HFF-Myc (cell line): ENCODE data around the gene RBM8A.

Experiments used
- DNase-seq: peaks from one replicate; pipeline ENCODE4 v3.0.0-alpha.2; 2011; ENCODE audit warnings: low read depth; ENCODE audit errors: extremely low read depth
- H3K4me3 ChIP-seq: replicated peaks from 2 replicates; pipeline ENCODE4 v1.5.1; 2011; ENCODE audit warnings: low read depth, mild to moderate bottlenecking, control low read depth, low read length
- TF ChIP-seq, protein P1 (sequence below): IDR thresholded peaks from 2 replicates; pipeline ENCODE4 v1.5.1; 2012; ENCODE audit warnings: mild to moderate bottlenecking, low read depth, low read length, control low read depth; ENCODE audit errors: missing control alignments

RBM8A gene

DNA sequence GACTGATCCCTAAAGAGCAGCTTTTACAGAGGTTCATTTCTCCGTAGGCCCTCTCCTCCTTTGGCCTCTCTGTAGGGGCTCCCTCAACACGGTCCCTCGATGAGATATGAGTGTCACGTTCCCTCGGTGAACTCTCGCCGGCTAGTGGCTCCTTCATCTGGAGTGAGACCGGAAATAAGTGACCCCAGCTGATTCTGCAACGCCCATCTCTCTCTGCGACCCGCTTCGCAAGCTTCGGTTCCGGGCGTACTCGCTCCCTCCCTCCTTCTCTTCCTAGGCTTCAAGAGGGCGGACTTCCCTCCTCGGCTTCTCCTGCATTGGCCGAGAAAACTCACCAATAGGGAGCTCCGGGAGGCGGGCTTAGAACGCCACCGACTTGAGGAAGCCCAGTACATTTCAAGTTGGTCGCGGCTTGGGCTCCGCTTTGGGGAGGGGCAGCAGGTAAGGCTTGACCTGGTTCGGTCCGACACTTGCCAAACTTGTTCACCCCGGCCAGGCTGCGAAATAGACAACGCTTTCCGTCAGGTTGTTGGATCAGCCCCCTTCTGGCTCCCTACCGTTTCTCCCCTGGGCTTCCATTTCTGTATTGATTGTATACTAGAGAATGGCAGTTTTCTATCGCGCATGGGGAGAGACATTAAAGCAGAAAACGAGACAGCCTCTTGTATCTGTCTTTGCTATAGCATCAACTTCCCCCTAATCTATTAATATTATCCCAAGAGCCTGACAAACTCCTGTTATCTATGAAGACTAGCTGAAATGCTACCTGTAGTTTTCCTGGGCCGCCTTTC lies 37.2 kb upstream of the RBM8A start, which contains the start of the genes ANKRD34A and POLR3GL:
Gene ANKRD34A (minus strand): TSS at position 248 of the 791 bp plus-strand sequence. CDS start 2,816 bp downstream, outside the sequence.
Gene POLR3GL (plus strand): TSS at position 363 of the 791 bp plus-strand sequence. CDS start 10,176 bp downstream, outside the sequence.
- TF ChIP-seq, protein P1, sequence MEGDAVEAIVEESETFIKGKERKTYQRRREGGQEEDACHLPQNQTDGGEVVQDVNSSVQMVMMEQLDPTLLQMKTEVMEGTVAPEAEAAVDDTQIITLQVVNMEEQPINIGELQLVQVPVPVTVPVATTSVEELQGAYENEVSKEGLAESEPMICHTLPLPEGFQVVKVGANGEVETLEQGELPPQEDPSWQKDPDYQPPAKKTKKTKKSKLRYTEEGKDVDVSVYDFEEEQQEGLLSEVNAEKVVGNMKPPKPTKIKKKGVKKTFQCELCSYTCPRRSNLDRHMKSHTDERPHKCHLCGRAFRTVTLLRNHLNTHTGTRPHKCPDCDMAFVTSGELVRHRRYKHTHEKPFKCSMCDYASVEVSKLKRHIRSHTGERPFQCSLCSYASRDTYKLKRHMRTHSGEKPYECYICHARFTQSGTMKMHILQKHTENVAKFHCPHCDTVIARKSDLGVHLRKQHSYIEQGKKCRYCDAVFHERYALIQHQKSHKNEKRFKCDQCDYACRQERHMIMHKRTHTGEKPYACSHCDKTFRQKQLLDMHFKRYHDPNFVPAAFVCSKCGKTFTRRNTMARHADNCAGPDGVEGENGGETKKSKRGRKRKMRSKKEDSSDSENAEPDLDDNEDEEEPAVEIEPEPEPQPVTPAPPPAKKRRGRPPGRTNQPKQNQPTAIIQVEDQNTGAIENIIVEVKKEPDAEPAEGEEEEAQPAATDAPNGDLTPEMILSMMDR: no peak
- H3K4me3 ChIP-seq: peak within 1 kb of the TSS; percentile 80
- peak; percentile 80 for DNase-seq

GRCh38 chr1:145963265-145964019 lies 36.2 kb upstream of the RBM8A start:
- TF ChIP-seq, protein P1: no peak

DNA sequence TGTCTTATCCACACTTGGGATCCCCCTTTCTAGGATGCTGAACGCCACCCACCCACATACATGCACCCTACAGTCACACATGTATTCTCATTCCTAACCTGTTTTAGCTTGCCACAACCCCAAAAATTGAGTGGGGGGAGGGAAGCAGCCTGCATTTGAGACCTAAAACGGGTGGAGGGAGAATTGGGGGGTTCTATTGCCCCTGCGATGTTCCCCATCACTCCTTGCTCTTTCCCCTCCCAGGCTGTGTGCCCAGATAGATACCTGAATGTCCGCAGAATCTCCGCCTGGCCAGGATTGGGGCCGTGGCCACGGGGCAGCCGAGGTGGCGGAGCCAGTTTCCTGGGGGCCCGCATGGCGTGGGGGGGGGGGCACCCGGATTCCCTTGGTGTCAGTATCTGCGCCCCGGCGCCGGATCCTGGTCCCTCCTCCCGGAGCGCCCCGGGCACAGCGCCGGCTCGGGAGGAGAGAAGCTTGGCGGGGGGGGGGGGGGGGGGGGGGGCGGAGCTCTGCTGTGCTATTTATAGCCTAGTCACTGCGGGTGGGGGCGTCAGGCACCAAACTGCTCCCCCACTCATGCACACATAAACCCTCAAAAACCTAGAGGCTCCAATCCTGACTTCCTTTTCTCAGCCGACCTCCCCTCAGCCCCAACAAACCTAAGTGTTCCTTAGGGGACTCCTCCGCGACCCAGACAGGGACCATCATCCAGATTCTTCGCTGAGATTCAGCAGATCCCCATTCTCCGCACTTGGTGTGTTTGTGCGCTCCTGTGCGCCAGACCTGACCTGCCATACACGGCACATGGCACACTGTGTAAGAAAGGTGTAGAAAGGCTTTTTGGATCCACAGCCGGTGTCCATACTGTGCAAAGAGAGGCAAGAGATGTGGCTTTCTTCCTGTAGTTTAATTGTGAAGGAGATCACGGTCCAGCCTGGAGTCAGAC lies 35.1 kb upstream of the RBM8A start:
- TF ChIP-seq, protein P1: no peak
- H3K4me3 ChIP-seq: peak overlapping the region; percentile 80
- DNase-seq: no peak

More at GRCh38 chr1:145963265-145964019, 36.2 kb upstream of the RBM8A start:
- peak overlapping the region; percentile 80 for H3K4me3 ChIP-seq
- DNase-seq: no peak

- no peak for DNase-seq
- TF ChIP-seq, protein P1: no peak
- peak overlapping the region; percentile 80 for H3K4me3 ChIP-seq
These were observed 34.3 kb upstream of the RBM8A start for GRCh38 chr1:145961425-145962156.

- H3K4me3 ChIP-seq: peak overlapping the region; percentile 80
- TF ChIP-seq, protein P1: no peak
- no peak for DNase-seq
These were observed 33.8 kb upstream of the RBM8A start for GRCh38 chr1:145961109-145961424.
